SK-N-SH treated with all-trans-retinoic acid at 6 μM for 48 hours (cell line): ENCODE results near the gene ONECUT3.

Experiments
- ATAC-seq: fragments of 200-7000 bp; cut with Tn5 transposase; 3 replicates; pipeline ENCODE4 v1.9.1; 2020; ENCODE audit warnings: mild to moderate bottlenecking, moderate library complexity
- ARNTL ChIP-seq: fragments of 450-650 bp; formaldehyde crosslinking; IDR thresholded peaks from 2 replicates; pipeline ENCODE4 v1.5.0; 2020; ENCODE audit warnings: low read depth, mild to moderate bottlenecking, moderate library complexity, borderline replicate concordance
- BACH2 ChIP-seq: fragments of 250-450 bp; sonication (Bioruptor Pico); IDR thresholded peaks from 2 replicates; pipeline ENCODE4 v1.9.0; 2021; ENCODE audit warnings: mild to moderate bottlenecking, borderline replicate concordance
- CREB5 ChIP-seq: fragments of 250-450 bp; sonication (Bioruptor Pico); IDR thresholded peaks from 2 replicates; pipeline ENCODE4 v1.5.1; 2020; ENCODE audit warnings: low read depth, mild to moderate bottlenecking, moderate library complexity
- CSDC2 ChIP-seq: fragments of 250-450 bp; sonication (Bioruptor Pico); IDR thresholded peaks from 2 replicates; pipeline ENCODE4 v1.5.0; 2020; ENCODE audit warnings: mild to moderate bottlenecking, moderate library complexity
- ESRRG ChIP-seq: fragments of 250-450 bp; sonication (Bioruptor Pico); IDR thresholded peaks from 2 replicates; pipeline ENCODE4 v1.6.1; 2021; ENCODE audit warnings: mild to moderate bottlenecking
- GLIS3 ChIP-seq: fragments of 250-450 bp; sonication (Bioruptor Pico); IDR thresholded peaks from 2 replicates; pipeline ENCODE4 v1.5.0; 2020; ENCODE audit warnings: mild to moderate bottlenecking, moderate library complexity
- ISL1 ChIP-seq: fragments of 250-450 bp; sonication (Bioruptor Pico); IDR thresholded peaks from 2 replicates; pipeline ENCODE4 v2.1.2; 2022; ENCODE audit warnings: mild to moderate bottlenecking, moderate library complexity
- OSR1 ChIP-seq: fragments of 250-450 bp; sonication (Bioruptor Pico); IDR thresholded peaks from 2 replicates; pipeline ENCODE4 v1.8.0; 2022; ENCODE audit warnings: moderate library complexity, mild to moderate bottlenecking, inconsistent platforms
- POU6F1 ChIP-seq: fragments of 250-450 bp; sonication (Bioruptor Pico); IDR thresholded peaks from 2 replicates; pipeline ENCODE4 v1.8.0; 2021; ENCODE audit warnings: low read depth, mild to moderate bottlenecking, moderate library complexity, borderline replicate concordance
- PPARA ChIP-seq: fragments of 250-450 bp; sonication (Bioruptor Pico); IDR thresholded peaks from 2 replicates; pipeline ENCODE4 v1.5.0; 2020; ENCODE audit warnings: mild to moderate bottlenecking, borderline replicate concordance
- RARB ChIP-seq: fragments of 250-450 bp; sonication (Bioruptor Pico); IDR thresholded peaks from 2 replicates; pipeline ENCODE4 v1.8.0; 2021; ENCODE audit warnings: mild to moderate bottlenecking, moderate library complexity
- SNAI2 ChIP-seq: fragments of 250-450 bp; sonication (Bioruptor Pico); IDR thresholded peaks from 2 replicates; pipeline ENCODE4 v1.5.0; 2020; ENCODE audit warnings: mild to moderate bottlenecking, moderate library complexity
- TCF4 ChIP-seq: fragments of 250-450 bp; sonication (Bioruptor Pico); IDR thresholded peaks from 2 replicates; pipeline ENCODE4 v1.8.0; 2021; ENCODE audit warnings: mild to moderate bottlenecking, moderate library complexity, borderline replicate concordance
- TOX ChIP-seq: fragments of 250-450 bp; sonication (Bioruptor Pico); IDR thresholded peaks from 2 replicates; pipeline ENCODE4 v1.8.0; 2021; ENCODE audit warnings: mild to moderate bottlenecking, moderate library complexity, borderline replicate concordance
- TSHZ2 ChIP-seq: fragments of 250-450 bp; sonication (Bioruptor Pico); IDR thresholded peaks from 2 replicates; pipeline ENCODE4 v1.5.0; 2020; ENCODE audit warnings: mild to moderate bottlenecking, moderate library complexity
- ZC3H10 ChIP-seq: fragments of 250-450 bp; sonication (Bioruptor Pico); IDR thresholded peaks from 2 replicates; pipeline ENCODE4 v1.5.1; 2021; ENCODE audit warnings: mild to moderate bottlenecking, moderate library complexity
- ZFP3 ChIP-seq: fragments of 250-450 bp; sonication (Bioruptor Pico); IDR thresholded peaks from 2 replicates; pipeline ENCODE4 v1.5.0; 2020; ENCODE audit warnings: mild to moderate bottlenecking, moderate library complexity
- ZFP30 ChIP-seq: fragments of 450-650 bp; formaldehyde crosslinking; IDR thresholded peaks from 2 replicates; pipeline ENCODE4 v1.5.0; 2022; ENCODE audit warnings: mild to moderate bottlenecking, moderate library complexity
- ZNF565 ChIP-seq: fragments of 450-650 bp; formaldehyde crosslinking; conservative IDR thresholded peaks from 2 replicates; pipeline ENCODE4 v1.5.0; 2020; ENCODE audit warnings: low read depth, mild to moderate bottlenecking, moderate library complexity
- ZNF8 ChIP-seq: fragments of 450-650 bp; formaldehyde crosslinking; IDR thresholded peaks from 2 replicates; pipeline ENCODE4 v1.5.0; 2020; ENCODE audit warnings: mild to moderate bottlenecking, moderate library complexity
- TF ChIP-seq, protein P1 (sequence below): fragments of 250-450 bp; sonication (Bioruptor Pico); IDR thresholded peaks from 2 replicates; pipeline ENCODE4 v1.5.1; 2021; ENCODE audit warnings: mild to moderate bottlenecking, moderate library complexity
- TF ChIP-seq, protein P2 (sequence below): fragments of 250-450 bp; sonication (Bioruptor Pico); IDR thresholded peaks from 2 replicates; pipeline ENCODE4 v1.8.0; 2020; ENCODE audit warnings: mild to moderate bottlenecking, moderate library complexity, borderline replicate concordance

Gene ONECUT3

DNA sequence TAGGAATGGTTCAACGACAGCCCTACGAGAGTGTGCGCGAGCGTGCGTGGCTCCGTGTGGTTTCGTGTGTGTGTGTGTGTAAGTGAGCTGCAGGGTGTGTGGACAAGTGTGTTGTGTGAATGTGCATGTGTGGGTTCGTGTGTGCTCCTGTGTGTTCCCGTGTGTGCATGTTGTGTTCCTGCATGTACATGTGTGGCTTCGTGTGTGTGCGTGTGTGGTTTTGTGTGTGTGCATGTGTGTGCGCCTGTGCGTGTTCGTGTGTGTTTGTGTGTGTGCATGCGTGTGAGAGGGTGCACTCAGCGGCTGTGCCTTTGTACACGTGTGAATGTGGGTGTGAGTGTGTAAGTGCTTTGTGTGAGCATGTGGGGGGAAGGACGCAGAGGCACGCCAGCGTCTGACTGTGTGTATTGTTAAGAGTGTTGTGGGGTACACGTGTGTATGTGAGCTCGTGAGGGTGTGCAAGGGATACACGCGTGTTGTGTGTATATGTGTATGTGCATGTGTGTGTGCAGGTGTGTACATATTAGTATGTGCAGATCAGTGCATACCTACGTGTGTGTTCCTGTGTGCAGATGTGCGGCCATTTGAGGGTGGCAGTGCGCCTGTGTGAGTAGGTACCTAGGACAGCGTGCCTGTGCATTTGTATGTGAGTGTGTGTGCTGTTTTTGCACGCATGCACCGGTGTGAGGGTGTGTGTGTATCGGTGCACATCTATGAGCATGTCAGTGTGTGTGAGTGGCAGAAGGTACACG is 24.3 kb upstream of the ONECUT3 start:
- TF ChIP-seq ZC3H10 (CRISPR knock-in tag) (no peak), TOX (no peak), POU6F1 (CRISPR knock-in tag) (no peak), RARB (no peak), ZFP30 (CRISPR knock-in tag) (no peak), BACH2 (CRISPR knock-in tag) (no peak), ARNTL (CRISPR knock-in tag) (no peak), ZNF8 (CRISPR knock-in tag) (no peak), TCF4 (no peak), CREB5 (no peak), OSR1 (CRISPR knock-in tag) (no peak), ESRRG (CRISPR knock-in tag) (no peak), TSHZ2 (no peak)
- TF ChIP-seq, protein P1, sequence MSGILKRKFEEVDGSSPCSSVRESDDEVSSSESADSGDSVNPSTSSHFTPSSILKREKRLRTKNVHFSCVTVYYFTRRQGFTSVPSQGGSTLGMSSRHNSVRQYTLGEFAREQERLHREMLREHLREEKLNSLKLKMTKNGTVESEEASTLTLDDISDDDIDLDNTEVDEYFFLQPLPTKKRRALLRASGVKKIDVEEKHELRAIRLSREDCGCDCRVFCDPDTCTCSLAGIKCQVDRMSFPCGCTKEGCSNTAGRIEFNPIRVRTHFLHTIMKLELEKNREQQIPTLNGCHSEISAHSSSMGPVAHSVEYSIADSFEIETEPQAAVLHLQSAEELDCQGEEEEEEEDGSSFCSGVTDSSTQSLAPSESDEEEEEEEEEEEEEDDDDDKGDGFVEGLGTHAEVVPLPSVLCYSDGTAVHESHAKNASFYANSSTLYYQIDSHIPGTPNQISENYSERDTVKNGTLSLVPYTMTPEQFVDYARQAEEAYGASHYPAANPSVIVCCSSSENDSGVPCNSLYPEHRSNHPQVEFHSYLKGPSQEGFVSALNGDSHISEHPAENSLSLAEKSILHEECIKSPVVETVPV (CRISPR knock-in tag), result no peak

DNA sequence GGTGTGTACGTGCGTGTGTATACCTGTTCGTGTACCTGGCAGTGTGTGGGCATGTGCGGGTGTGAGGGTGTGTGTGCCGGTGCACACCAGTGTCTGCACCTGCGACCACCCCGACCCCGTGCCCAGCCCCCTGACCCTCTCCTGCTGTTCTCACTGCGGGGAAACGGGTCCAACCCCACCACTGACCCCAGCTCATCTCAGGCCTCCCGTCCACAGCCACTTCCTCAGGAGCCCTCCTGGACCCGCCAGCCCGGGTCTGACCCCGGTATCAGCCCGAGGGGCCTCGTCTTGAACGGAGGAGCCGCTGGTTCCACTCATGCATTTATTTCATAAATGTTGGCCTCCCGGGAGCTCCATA is 23.8 kb upstream of the ONECUT3 start:
- TF ChIP-seq CREB5 (no peak), ISL1 (CRISPR knock-in tag) (no peak), SNAI2 (CRISPR knock-in tag) (no peak), ZNF8 (CRISPR knock-in tag) (no peak), CSDC2 (CRISPR knock-in tag) (no peak), ZFP30 (CRISPR knock-in tag) (no peak), ARNTL (CRISPR knock-in tag) (no peak), ESRRG (CRISPR knock-in tag) (no peak), ZNF565 (CRISPR knock-in tag) (no peak), TOX (no peak), GLIS3 (CRISPR knock-in tag) (no peak), BACH2 (CRISPR knock-in tag) (no peak), ZFP3 (CRISPR knock-in tag) (no peak), ZC3H10 (CRISPR knock-in tag) (no peak), TCF4 (no peak), TSHZ2 (no peak), RARB (no peak), PPARA (CRISPR knock-in tag) (no peak)
- TF ChIP-seq, protein P2, sequence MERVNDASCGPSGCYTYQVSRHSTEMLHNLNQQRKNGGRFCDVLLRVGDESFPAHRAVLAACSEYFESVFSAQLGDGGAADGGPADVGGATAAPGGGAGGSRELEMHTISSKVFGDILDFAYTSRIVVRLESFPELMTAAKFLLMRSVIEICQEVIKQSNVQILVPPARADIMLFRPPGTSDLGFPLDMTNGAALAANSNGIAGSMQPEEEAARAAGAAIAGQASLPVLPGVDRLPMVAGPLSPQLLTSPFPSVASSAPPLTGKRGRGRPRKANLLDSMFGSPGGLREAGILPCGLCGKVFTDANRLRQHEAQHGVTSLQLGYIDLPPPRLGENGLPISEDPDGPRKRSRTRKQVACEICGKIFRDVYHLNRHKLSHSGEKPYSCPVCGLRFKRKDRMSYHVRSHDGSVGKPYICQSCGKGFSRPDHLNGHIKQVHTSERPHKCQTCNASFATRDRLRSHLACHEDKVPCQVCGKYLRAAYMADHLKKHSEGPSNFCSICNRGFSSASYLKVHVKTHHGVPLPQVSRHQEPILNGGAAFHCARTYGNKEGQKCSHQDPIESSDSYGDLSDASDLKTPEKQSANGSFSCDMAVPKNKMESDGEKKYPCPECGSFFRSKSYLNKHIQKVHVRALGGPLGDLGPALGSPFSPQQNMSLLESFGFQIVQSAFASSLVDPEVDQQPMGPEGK (CRISPR knock-in tag), result no peak
- TF ChIP-seq, protein P1 (CRISPR knock-in tag), result no peak
- no peak for ATAC-seq

More for the DNA sequence above, 24.3 kb upstream of the ONECUT3 start:
- ATAC-seq, result no peak
